Hepatocyte (in vitro differentiated cells): ENCODE data around the gene PELO. TPM values are rescaled to one million over a fixed set of nuclear protein-coding genes. Genes with fewer than 3 reads are reported as not detected.
"Not testable (repeated sequence)": the region's sequence is repeated elsewhere in the genome, so short reads cannot be mapped to it uniquely, and the experiment has no call there.

Experiments used
- DNase-seq: peaks from one replicate; pipeline ENCODE4 v3.0.0-alpha.2; 2016; ENCODE audit warnings: low spot score
- H2AFZ ChIP-seq: fragments of 200-600 bp; sonication (generic); 2 replicates; pipeline ENCODE4 v1.6.0; 2016; ENCODE audit warnings: antibody characterized with exemption, mild to moderate bottlenecking
- H3K27ac ChIP-seq: fragments of 200-600 bp; sonication (generic); 2 replicates; pipeline ENCODE4 v1.5.1; 2016; ENCODE audit warnings: mild to moderate bottlenecking
- H3K27me3 ChIP-seq: fragments of 200-600 bp; sonication (generic); 2 replicates; pipeline ENCODE4 v1.6.1; 2016
- H3K36me3 ChIP-seq: fragments of 200-600 bp; sonication (generic); replicated peaks from 2 replicates; pipeline ENCODE4 v1.5.1; 2016; ENCODE audit warnings: low read depth; ENCODE audit not compliant: insufficient read depth
- H3K4me1 ChIP-seq: fragments of 200-600 bp; sonication (generic); 2 replicates; pipeline ENCODE4 v1.5.1; 2016; ENCODE audit warnings: mild to moderate bottlenecking, moderate library complexity; ENCODE audit not compliant: insufficient read depth
- H3K4me2 ChIP-seq: fragments of 200-600 bp; sonication (generic); 2 replicates; pipeline ENCODE4 v1.6.0; 2016
- H3K4me3 ChIP-seq: fragments of 200-600 bp; sonication (generic); 2 replicates; pipeline ENCODE4 v1.5.1; 2016; ENCODE audit warnings: mild to moderate bottlenecking
- H3K79me2 ChIP-seq: fragments of 200-600 bp; sonication (generic); 2 replicates; pipeline ENCODE4 v1.6.0; 2017; ENCODE audit warnings: mild to moderate bottlenecking
- H3K9me2 ChIP-seq: fragments of 200-600 bp; sonication (generic); replicated peaks from 2 replicates; pipeline ENCODE4 v1.6.0; 2017; ENCODE audit warnings: mild to moderate bottlenecking; ENCODE audit not compliant: insufficient read depth
- H3K9me3 ChIP-seq: fragments of 200-600 bp; sonication (generic); 2 replicates; pipeline ENCODE4 v1.5.1; 2016; ENCODE audit warnings: low read depth, mild to moderate bottlenecking
- H4K20me1 ChIP-seq: fragments of 200-600 bp; sonication (generic); 2 replicates; pipeline ENCODE4 v1.6.0; 2016; ENCODE audit warnings: mild to moderate bottlenecking; ENCODE audit not compliant: insufficient read depth, poor library complexity, severe bottlenecking
- CTCF ChIP-seq: fragments of 200-600 bp; sonication (generic); IDR thresholded peaks from 2 replicates; pipeline ENCODE4 v1.5.1; 2016; ENCODE audit warnings: antibody characterized with exemption, mild to moderate bottlenecking; ENCODE audit not compliant: poor library complexity
- EZH2 ChIP-seq: fragments of 200-600 bp; sonication (generic); IDR thresholded peaks from 2 replicates; pipeline ENCODE4 v1.6.1; 2016; ENCODE audit warnings: antibody characterized with exemption, mild to moderate bottlenecking, borderline replicate concordance
- EZH2phosphoT487 ChIP-seq: fragments of 200-600 bp; sonication (generic); IDR thresholded peaks from one replicate; pipeline ENCODE4 v1.6.1; 2018; ENCODE audit warnings: antibody characterized with exemption, mild to moderate bottlenecking, low read depth, moderate library complexity; ENCODE audit not compliant: unreplicated experiment, severe bottlenecking
- WGBS: methylation state at CpG from one replicate; pipeline ENCODE4 v1.1.6; 2016; ENCODE audit warnings: low lambda C conversion rate; ENCODE audit errors: missing lambda C conversion rate; 5-methylcytosine and 5-hydroxymethylcytosine counted together
- polyA plus RNA-seq: library from polyadenylated mRNA; unstranded; fragments of >200 nt; fragmentation: Nextera tagmentation; extraction: Ambion mirVana; gene quantifications from 2 replicates; pipeline ENCODE4 v1.2.1, GENCODE V29; 2016
- total RNA-seq: library from RNA; depleted of rRNA; stranded (reverse); fragments of >200 nt; gene quantifications from 2 replicates; pipeline ENCODE4 v1.2.3, GENCODE V29; 2014

The PELO gene
- total and polyA plus RNA-seq, 2 experiments from 2014 or later: 21.9 to 27.0 TPM

DNA sequence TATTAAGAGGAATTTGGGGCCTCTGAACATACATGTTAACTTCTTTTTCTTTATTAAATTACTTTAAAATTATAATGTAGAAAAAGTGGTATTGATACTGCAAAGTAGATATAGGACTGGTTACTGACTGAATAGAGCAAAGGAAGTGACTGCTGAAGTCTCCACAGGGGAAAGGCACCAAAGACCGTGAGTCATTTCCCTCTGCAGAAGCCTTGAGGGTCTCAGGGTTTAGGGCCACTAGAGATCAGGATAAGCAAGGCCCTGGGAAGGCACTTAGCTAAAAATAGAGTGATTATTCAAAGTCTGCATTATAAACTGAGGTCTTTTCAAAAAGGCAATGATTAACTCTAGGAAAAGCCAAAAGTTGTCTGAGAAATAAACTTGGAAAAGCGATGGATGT lies 44.7 kb upstream of the PELO start:
- no peak for TF ChIP-seq EZH2phosphoT487
- TF ChIP-seq CTCF: no peak
- no peak for TF ChIP-seq EZH2
- no peaks in the 10 kb centered on the region for H3K4me1 ChIP-seq
- no peak overlapping the region for H2AFZ ChIP-seq
- H3K79me2 ChIP-seq: no peaks in the 10 kb centered on the region
- no peaks in the 10 kb centered on the region for H3K27me3 ChIP-seq
- H3K9me3 ChIP-seq: no peaks in the 10 kb centered on the region
- WGBS: 90% methylated on average over 2 of the region's 2 CpGs
- H3K9me2 ChIP-seq: no peaks in the 10 kb centered on the region
- H3K36me3 ChIP-seq: no peaks in the 10 kb centered on the region
- no peak overlapping the region for H3K4me3 ChIP-seq
- no peak for DNase-seq
- no peak overlapping the region for H3K4me2 ChIP-seq
- no peaks in the 10 kb centered on the region for H4K20me1 ChIP-seq
- H3K27ac ChIP-seq: no peak overlapping the region

DNA sequence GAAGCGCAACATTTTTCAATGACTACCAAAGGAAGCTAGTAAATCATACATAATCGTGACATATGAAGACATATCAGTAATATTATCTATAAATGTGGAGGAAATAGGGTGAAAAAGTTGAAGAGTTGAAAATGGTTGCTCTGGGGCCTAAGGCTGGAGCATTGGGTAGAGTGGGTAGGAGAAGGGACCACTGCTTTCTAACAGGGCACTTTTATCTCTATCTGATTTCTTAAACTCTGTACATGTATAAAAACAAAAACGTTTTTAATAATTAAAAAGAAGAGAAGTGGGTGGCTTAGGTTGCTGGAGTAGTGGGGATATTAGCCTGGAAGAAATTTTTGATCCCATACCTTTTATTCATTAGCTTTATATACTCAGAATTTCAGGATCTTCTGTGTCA lies 44.2 kb upstream of the PELO start:
- no peak overlapping the region for H3K4me2 ChIP-seq
- no peaks in the 10 kb centered on the region for H3K4me1 ChIP-seq
- TF ChIP-seq EZH2 (no peak), CTCF (no peak), EZH2phosphoT487 (no peak)
- H2AFZ ChIP-seq: no peak overlapping the region
- H3K36me3 ChIP-seq: no peaks in the 10 kb centered on the region
- H3K4me3 ChIP-seq: no peak overlapping the region
- no peaks in the 10 kb centered on the region for H3K79me2 ChIP-seq
- H4K20me1 ChIP-seq: no peaks in the 10 kb centered on the region
- no peak for DNase-seq
- H3K9me2 ChIP-seq: no peaks in the 10 kb centered on the region
- WGBS: 79% methylated on average over 3 of the region's 3 CpGs
- no peak overlapping the region for H3K27ac ChIP-seq
- no peaks in the 10 kb centered on the region for H3K27me3 ChIP-seq
- H3K9me3 ChIP-seq: no peaks in the 10 kb centered on the region

DNA sequence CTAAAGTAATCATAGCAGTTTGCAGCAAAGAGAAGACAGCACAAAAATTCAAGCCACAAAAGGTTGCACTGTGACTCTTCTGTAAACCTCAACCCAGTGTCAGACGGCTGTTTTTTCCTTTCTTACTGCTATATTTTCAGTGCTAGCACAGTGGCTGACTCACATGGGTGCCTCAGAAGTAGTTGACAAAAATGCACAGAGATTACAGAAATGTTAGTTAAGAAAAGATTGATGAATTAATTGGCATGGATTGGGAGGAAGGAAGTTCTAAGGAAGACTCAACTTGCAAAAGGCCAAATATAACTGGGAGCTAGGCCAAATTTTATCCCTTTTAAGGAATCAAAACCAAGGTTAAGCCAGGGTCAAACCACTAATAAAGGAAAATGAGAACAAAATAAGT lies 43.7 kb upstream of the PELO start:
- no peak overlapping the region for H3K27ac ChIP-seq
- H3K79me2 ChIP-seq: no peaks in the 10 kb centered on the region
- WGBS: 87% methylated on average over 1 of the region's 1 CpG
- H3K27me3 ChIP-seq: no peaks in the 10 kb centered on the region
- no peak overlapping the region for H3K4me3 ChIP-seq
- no peak for TF ChIP-seq EZH2
- no peak for TF ChIP-seq EZH2phosphoT487
- no peak for TF ChIP-seq CTCF
- H3K4me2 ChIP-seq: no peak overlapping the region
- no peaks in the 10 kb centered on the region for H3K9me2 ChIP-seq
- H4K20me1 ChIP-seq: no peaks in the 10 kb centered on the region
- H2AFZ ChIP-seq: no peak overlapping the region
- H3K4me1 ChIP-seq: no peaks in the 10 kb centered on the region
- no peaks in the 10 kb centered on the region for H3K9me3 ChIP-seq
- H3K36me3 ChIP-seq: no peaks in the 10 kb centered on the region
- DNase-seq: no peak

DNA sequence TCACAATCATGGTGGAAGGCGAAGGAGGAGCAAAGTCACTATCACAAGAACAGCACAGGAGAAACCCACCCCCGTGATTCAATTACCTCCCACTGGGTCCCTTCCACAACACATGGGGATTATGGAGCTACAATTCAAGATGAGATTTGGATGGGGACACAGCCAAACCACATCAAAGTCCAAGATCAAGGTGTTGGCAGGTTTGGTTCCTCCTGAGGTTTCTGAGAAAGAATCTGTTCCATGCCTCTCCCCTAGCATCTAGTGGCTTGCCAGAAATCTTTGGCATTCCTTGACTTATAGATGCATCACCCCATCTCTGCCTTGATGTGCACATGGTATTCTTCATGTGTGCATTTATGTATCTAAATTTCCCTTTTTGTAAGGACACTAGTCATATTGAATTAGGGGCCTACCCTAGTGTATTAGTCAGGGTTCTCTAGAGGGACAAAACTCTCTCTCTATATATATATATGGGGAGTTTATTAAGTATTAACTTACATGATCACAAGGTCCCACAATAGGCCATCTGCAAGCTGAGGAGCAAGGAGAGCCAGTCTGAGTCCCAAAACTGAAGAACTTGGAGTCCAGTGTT lies 42.8 kb upstream of the PELO start:
- H3K27ac ChIP-seq, H3K4me2 ChIP-seq, H3K27me3 ChIP-seq, H3K4me3 ChIP-seq, H3K9me3 ChIP-seq, H4K20me1 ChIP-seq, H3K79me2 ChIP-seq, H3K4me1 ChIP-seq, H3K36me3 ChIP-seq, H3K9me2 ChIP-seq, H2AFZ ChIP-seq, DNase-seq: not testable (repeated sequence)
- 90% methylated on average over 2 of the region's 2 CpGs for whole genome bisulfite sequencing
